DMS53 treated with DMSO at 0.1 percent for 48 hours (cell line): ENCODE data around the gene FILIP1L.

Experiments
- DNase-seq: peaks from one replicate; lab custom pipeline; 2025; ENCODE audit not compliant: unreplicated experiment; lab: John Stamatoyannopoulos, UW

The FILIP1L gene

DNA sequence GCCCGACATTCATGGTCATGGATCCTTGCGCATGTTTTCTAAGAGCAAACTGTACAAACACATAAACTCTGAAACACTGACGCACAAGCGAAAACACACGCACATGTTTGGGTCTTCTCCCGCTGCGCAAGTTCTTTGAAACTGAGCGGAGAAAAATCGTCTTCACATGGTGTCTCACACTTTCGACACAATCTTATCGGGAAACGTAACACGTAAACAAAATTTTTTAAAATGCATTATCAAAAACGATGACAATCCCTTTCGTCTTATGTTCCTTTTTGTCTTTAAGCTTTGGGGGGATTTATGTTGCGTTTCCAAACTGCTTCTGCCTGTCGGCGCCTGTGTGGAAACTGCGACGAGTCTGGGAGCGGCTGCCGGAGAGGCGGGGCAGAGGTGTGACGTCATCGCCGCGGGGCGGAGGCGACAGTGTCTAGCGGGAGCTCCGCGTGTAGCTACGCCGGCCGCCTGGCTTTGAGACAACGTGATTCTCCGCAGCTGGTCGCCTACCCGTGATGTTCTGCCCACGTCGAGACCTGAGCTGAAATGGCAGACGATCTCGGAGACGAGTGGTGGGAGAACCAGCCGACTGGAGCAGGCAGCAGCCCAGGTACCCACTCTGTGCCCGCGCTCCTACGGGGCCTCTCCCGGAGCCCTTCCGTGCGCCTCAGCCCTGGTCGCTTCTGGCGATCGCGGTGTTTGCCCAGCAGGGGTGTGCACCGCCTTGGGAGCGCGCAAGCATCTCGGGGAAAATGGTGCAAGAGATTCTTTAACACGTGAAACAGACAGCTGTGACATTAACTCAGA lies 296.7 kb downstream of the FILIP1L start, which contains the start of gene CMSS1:
TSS of gene CMSS1 (plus strand) at position 426 of the 804 bp plus-strand sequence.
- DNase-seq = peak; percentile 40

DNA sequence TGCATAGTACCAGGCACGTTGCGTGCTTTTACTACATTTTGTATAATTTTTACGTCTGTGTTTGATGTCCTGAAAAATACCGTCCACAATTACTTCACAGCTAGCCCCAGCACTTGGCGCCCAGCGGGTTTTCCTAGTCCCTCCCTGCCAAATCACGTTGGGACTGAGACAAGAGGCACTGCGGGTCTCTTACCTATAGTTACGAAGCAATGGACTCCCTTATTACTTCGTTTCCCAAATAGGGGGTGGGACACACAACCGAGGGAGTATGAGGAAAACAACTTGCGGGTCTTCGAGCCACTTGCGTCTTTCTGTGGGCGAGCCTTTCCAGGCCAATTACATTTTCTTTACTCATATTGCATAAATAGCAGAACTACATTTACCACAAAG lies 297.3 kb downstream of the FILIP1L start:
- no peak for DNase-seq

DNA sequence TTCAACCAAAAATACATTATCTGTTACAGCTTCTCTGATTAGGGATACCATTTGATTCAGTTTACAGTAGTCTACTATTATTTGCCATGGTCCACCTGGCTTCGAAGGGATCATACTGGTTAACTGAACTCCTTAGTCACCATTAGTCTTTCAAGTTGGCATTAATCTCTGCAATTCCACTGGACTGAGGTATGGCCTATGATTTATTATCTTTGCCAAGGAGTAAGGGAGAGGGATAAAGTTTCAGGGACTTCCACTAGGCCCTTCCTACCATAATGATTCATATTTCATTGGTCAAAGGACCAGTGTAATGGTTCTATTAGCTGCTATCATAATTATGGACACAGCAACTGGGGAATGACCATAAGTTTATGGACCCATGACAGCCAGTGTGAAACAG lies 303.9 kb downstream of the FILIP1L start:
- no peak for DNase-seq

DNA sequence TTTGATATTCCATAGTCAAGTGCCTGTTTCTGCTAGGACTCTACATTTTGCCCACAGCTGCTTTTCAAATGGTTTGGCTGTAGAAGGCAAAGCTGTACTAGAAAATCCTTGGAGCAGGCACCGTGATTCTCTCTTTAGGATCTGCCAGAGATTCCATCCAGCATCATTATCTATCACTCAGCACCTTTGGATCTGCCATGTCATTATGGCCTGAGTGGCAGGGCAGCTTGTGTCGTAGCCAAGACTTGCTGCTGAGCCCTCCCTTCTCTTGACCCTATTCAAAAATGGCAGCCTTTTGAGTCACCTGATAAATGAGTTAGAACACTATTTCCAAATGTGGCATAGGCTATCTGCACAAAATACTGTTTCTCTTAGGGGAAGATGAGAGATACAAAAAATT lies 304.7 kb downstream of the FILIP1L start:
- no peak for DNase-seq

DNA sequence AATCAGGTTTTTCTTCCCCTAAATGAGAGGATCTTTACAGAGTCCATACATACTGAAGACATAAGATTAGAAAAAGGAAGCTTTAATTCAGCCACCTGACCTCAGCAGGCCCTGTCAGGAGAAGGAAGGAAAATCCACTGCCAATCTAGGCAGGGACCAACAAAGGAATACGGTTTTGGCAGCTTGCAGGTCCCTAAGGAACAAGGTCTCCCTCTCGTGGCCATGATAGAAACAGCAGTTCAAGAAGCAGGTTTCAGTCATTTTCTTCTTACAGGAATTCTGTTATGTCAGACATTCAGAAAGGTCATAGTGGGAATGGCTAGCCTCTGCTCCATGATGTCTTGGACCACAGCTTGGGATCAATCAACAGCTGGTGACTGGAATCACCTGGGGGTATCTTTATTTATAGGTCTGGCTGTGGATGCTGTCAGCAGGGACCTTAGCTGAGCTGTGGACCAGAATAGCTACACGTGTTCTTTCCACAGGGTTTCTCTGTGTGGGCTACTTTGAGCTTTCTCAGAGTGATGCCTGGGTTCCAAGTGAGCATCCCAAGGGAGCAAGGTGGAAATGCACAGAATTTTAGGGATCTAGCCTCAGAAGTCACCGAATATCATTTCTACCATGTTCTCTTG lies 306.0 kb downstream of the FILIP1L start:
- DNase-seq = peak; percentile 68

DNA sequence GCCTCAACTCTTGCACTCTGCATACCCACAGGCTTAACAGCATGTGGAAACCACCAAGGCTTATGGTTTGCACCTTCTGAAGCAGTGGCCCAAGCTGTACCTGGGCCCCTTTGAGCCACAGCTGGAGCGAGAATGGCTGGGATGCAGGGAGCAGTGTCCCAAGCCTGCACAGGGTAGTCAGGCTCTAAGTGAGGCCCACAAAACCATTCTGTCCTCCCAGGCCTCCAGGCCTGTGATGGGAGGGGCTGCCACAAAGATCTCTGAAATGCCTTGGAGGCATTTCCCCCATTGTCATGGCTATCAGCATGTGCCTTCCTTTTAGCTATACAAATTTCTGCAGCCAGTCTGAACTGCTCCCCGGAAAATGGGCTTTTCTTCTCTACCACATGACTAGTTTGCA lies 309.1 kb downstream of the FILIP1L start:
- DNase-seq = no peak

DNA sequence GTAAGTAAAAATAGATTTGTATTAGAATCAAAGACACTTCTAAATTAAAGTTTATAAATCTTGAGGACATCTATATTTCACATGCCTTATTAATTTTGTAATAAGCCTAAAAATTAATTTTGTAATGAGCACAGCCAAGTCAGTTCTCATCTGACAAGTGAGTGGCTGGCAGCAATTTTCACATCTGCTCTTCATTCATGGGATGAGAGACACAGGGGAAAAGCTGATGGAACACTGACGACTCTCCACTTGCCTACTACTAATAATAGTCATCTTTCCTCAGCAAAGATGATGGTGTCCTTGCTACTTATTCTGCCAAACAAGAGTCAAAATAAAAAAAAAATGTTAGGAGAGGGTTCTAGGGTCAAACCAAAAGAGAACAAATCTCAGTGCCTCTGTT lies 311.0 kb downstream of the FILIP1L start:
- DNase-seq = no peak

DNA sequence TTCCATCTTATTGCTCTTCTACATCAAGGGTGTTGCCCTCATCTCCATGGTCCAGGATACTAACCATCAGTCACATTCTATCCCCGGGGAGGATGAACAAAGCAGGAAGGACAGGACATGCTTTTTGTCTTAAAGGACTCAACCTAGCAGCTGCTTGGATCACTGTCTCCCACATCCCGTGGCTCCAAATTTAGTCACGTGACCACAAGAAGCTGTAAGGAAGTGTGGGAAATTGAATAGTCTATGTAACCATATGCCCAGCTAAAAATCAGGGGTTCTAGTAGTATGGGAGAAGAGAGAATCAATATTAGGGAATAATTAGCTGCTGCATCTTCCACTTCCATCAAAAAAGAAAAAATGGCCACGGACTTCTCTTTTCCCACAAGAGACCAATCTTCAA lies 314.9 kb downstream of the FILIP1L start:
- no peak for DNase-seq

DNA sequence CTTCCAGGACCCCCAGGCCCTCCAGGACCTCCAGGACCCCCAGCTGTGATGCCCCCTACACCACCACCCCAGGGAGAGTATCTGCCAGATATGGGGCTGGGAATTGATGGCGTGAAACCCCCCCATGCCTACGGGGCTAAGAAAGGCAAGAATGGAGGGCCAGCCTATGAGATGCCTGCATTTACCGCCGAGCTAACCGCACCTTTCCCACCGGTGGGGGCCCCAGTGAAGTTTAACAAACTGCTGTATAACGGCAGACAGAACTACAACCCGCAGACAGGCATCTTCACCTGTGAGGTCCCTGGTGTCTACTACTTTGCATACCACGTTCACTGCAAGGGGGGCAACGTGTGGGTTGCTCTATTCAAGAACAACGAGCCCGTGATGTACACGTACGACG lies 318.7 kb downstream of the FILIP1L start:
- DNase-seq = no peak

DNA sequence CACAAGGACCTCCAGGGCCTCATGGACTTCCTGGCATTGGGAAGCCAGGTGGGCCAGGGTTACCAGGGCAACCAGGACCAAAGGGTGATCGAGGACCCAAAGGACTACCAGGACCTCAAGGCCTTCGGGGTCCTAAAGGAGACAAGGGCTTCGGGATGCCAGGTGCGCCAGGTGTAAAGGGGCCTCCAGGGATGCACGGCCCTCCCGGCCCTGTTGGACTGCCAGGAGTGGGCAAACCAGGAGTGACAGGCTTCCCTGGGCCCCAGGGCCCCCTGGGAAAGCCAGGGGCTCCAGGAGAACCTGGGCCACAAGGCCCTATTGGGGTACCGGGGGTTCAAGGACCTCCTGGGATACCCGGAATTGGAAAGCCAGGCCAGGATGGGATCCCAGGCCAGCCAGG lies 319.8 kb downstream of the FILIP1L start:
- no peak for DNase-seq

DNA sequence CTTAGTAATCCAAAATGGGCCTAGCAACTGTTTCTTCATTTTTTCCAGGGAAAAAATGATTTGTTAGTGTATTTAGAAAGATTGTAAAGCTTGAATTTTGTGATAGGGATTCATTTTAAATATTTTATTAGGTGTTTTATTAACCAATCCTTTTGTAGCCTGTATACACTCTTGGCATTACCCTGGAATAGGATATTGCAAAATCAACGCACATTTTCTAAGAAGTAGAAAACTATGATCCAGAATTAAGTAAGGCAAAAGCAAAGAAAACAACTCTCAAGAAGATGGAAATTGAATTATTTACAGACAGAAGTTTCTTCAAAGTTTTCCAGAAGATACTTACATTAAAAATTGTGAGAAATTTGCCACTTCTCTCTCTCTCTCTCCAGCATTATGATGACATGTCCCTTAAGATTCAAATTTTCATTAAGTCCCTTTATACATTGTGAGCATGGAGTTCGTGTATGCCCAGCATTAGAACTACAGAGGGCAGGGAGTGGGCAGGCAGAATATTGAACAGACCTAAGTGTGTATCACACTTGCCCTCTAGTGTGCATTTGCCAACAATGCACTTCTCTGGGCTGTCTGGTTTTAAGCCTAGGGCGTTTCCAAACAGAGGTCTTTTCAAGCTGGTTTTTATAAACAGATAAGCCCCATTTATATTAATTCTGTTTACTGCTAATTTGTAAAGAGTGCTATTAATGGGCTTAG lies 325.1 kb downstream of the FILIP1L start:
- DNase-seq = peak; percentile 37
